GM23338 (cell line): ENCODE measurements around the gene CACNB2. TPM values are rescaled to one million over a fixed set of nuclear protein-coding genes. Genes with fewer than 3 reads are reported as not detected.

Source experiments
- ATAC-seq: fragments of 200-7000 bp; cut with Tn5 transposase; 3 replicates; pipeline ENCODE4 v1.9.1; 2020
- DNase-seq: peaks from one replicate; pipeline ENCODE4 v3.0.0-alpha.2; 2015; ENCODE audit warnings: low spot score
- H2AFZ ChIP-seq: fragments of 200-600 bp; sonication (generic); 2 replicates; pipeline ENCODE4 v1.8.0; 2016; ENCODE audit warnings: antibody characterized with exemption, mild to moderate bottlenecking, moderate library complexity
- H3F3A ChIP-seq: fragments of 200-600 bp; sonication (generic); replicated peaks from 2 replicates; pipeline ENCODE4 v1.8.0; 2017; ENCODE audit warnings: antibody characterized with exemption, mixed run types, low read depth
- H3K27ac ChIP-seq: fragments of 200-600 bp; sonication (generic); 2 replicates; pipeline ENCODE4 v1.6.1; 2016; ENCODE audit warnings: low read depth
- H3K27me3 ChIP-seq: fragments of 200-600 bp; sonication (generic); 2 replicates; pipeline ENCODE4 v1.8.0; 2016; ENCODE audit warnings: mild to moderate bottlenecking, mixed run types, moderate library complexity; ENCODE audit not compliant: insufficient read depth
- H3K36me3 ChIP-seq: fragments of 200-600 bp; sonication (generic); 2 replicates; pipeline ENCODE4 v1.8.0; 2016; ENCODE audit warnings: mild to moderate bottlenecking; ENCODE audit not compliant: insufficient read depth
- H3K4me1 ChIP-seq: fragments of 200-600 bp; sonication (generic); 2 replicates; pipeline ENCODE4 v1.8.0; 2016; ENCODE audit warnings: mild to moderate bottlenecking, moderate library complexity; ENCODE audit not compliant: insufficient read depth
- H3K4me2 ChIP-seq: fragments of 200-600 bp; sonication (generic); 2 replicates; pipeline ENCODE4 v1.7.1; 2017; ENCODE audit warnings: mixed run types
- H3K4me3 ChIP-seq: fragments of 200-600 bp; sonication (generic); 2 replicates; pipeline ENCODE4 v1.6.1; 2016; ENCODE audit warnings: mixed run types
- H3K79me2 ChIP-seq: fragments of 200-600 bp; sonication (generic); replicated peaks from 2 replicates; pipeline ENCODE4 v1.8.0; 2017; ENCODE audit warnings: mild to moderate bottlenecking; ENCODE audit not compliant: insufficient read depth
- H3K9me2 ChIP-seq: fragments of 200-600 bp; sonication (generic); 2 replicates; pipeline ENCODE4 v1.8.0; 2017; ENCODE audit not compliant: insufficient read depth
- H4K20me1 ChIP-seq: fragments of 200-600 bp; sonication (generic); replicated peaks from 2 replicates; pipeline ENCODE4 v1.8.0; 2017; ENCODE audit warnings: mild to moderate bottlenecking; ENCODE audit not compliant: insufficient read depth
- H3K27ac Mint-ChIP-seq: 2 replicates; pipeline ENCODE4 v1.8.0; 2020; ENCODE audit warnings: inconsistent platforms, mild to moderate bottlenecking, moderate library complexity, mixed read lengths
- H3K27me3 Mint-ChIP-seq: 3 replicates; pipeline ENCODE4 v1.8.0; 2022; ENCODE audit warnings: low read depth, mild to moderate bottlenecking, moderate library complexity, mixed read lengths, inconsistent platforms; ENCODE audit not compliant: insufficient read depth, poor library complexity
- H3K36me3 Mint-ChIP-seq: 3 replicates; pipeline ENCODE4 v1.8.0; 2021; ENCODE audit warnings: low read depth, mild to moderate bottlenecking, inconsistent platforms, moderate library complexity, mixed read lengths
- H3K4me1 Mint-ChIP-seq: 3 replicates; pipeline ENCODE4 v1.8.0; 2020; ENCODE audit warnings: mild to moderate bottlenecking, inconsistent platforms, mixed read lengths
- H3K4me3 Mint-ChIP-seq: 3 replicates; pipeline ENCODE4 v1.8.0; 2021; ENCODE audit warnings: moderate library complexity, mild to moderate bottlenecking, inconsistent platforms, mixed read lengths
- H3K9me3 Mint-ChIP-seq: 3 replicates; pipeline ENCODE4 v1.8.0; 2020; ENCODE audit warnings: moderate library complexity, mild to moderate bottlenecking, inconsistent platforms, mixed read lengths
- CREB1 ChIP-seq: fragments of 250-450 bp; sonication (Bioruptor Pico); IDR thresholded peaks from 2 replicates; pipeline ENCODE4 v1.5.0; 2020; ENCODE audit warnings: low read depth, mild to moderate bottlenecking, moderate library complexity
- ETS1 ChIP-seq: IDR thresholded peaks from 2 replicates; pipeline ENCODE4 v1.6.1; 2016; ENCODE audit warnings: antibody characterized with exemption
- EZH2phosphoT487 ChIP-seq: fragments of 200-600 bp; sonication (generic); IDR thresholded peaks from one replicate; pipeline ENCODE4 v1.8.1; 2018; ENCODE audit warnings: antibody characterized with exemption; ENCODE audit not compliant: unreplicated experiment
- JUNB ChIP-seq: IDR thresholded peaks from one replicate; pipeline ENCODE4 v1.6.1; 2016; ENCODE audit warnings: antibody characterized with exemption; ENCODE audit not compliant: unreplicated experiment
- NANOG ChIP-seq: IDR thresholded peaks from 2 replicates; pipeline ENCODE4 v1.6.1; 2016; ENCODE audit warnings: antibody characterized with exemption, borderline replicate concordance
- ZNF462 ChIP-seq: fragments of 250-450 bp; sonication (Bioruptor Pico); IDR thresholded peaks from 2 replicates; pipeline ENCODE4 v1.5.0; 2020; ENCODE audit warnings: mild to moderate bottlenecking, moderate library complexity
- polyA plus RNA-seq: library from polyadenylated mRNA; unstranded; fragments of >200 nt; fragmentation: Nextera tagmentation; extraction: Ambion mirVana; gene quantifications from 2 replicates; pipeline ENCODE4 v1.2.1, GENCODE V29; 2016
- total RNA-seq: library from RNA; depleted of rRNA; stranded (reverse); fragments of >200 nt; shearing (Covaris generic); gene quantifications from 2 replicates; pipeline ENCODE4 v1.2.3, GENCODE V29; 2014

CACNB2 gene
- total and polyA plus RNA-seq, 2 experiments from 2014 or later, result 5.0 to 5.9 TPM

- H2AFZ ChIP-seq, result no peak overlapping the region
- no peak overlapping the region for H3K4me3 ChIP-seq
- H3K27me3 Mint-ChIP-seq, result no peaks in the 10 kb centered on the region
- no peaks in the 10 kb centered on the region for H3K27me3 ChIP-seq
- H4K20me1 ChIP-seq, result no peaks in the 10 kb centered on the region
- no peaks in the 10 kb centered on the region for H3K36me3 Mint-ChIP-seq
- H3K4me3 Mint-ChIP-seq, result no peak overlapping the region
- H3F3A ChIP-seq, result no peaks in the 10 kb centered on the region
- H3K9me3 Mint-ChIP-seq, result no peaks in the 10 kb centered on the region
- no peaks in the 10 kb centered on the region for H3K4me1 Mint-ChIP-seq
- H3K36me3 ChIP-seq, result no peaks in the 10 kb centered on the region
- no peak overlapping the region for H3K27ac Mint-ChIP-seq
- H3K4me2 ChIP-seq, result no peak overlapping the region
- 0 out of 2 replicates have a peak, but pooled peaks cover 4% of the 10 kb centered on the region for H3K4me1 ChIP-seq
- H3K9me2 ChIP-seq, result 0 out of 2 replicates have a peak, but pooled peaks cover 4% of the 10 kb centered on the region
- no peak for ATAC-seq
- TF ChIP-seq CREB1 (no peak), EZH2phosphoT487 (no peak), ZNF462 (CRISPR knock-in tag) (no peak), JUNB (no peak), NANOG (no peak), ETS1 (no peak)
- H3K27ac ChIP-seq, result no peak overlapping the region
- no peak for DNase-seq
- H3K79me2 ChIP-seq, result no peaks in the 10 kb centered on the region
Measured at GRCh38 chr10:18490755-18491154, 350.5 kb downstream of the CACNB2 start.
